Hematopoietic multipotent progenitor cell treated with erythropoietin and hydrocortisone succinate and interleukin-3 and kit ligand, for 8 days (in vitro differentiated cells): Measurements from ENCODE around the gene BCKDHB.
"Not testable (repeated sequence)": the region's sequence is repeated elsewhere in the genome, so short reads cannot be mapped to it uniquely, and the experiment has no call there.

Experiments
- DNase-seq: peaks from one replicate; pipeline ENCODE4 v3.0.0-alpha.2; 2015

Gene BCKDHB

DNA sequence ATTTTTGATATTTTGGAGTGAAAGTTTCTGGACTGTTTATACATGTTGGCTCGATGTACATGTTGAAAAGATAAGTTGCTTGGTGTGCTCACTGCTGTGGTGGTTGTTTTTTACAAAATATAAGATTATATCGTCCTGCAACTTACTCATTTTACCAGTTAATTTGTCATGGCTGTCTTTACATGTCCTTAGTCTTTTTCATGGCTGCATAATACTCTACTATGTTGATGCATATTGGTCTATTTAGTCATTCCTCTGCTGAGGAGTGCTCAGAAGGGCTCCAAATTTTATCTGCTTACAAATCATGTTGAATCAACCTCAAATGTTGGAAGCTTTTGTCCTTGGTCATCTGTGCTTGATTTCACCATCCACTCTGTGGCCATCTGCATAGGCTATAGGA is 164.6 kb downstream of the BCKDHB start:
- DNase-seq: no peak

DNA sequence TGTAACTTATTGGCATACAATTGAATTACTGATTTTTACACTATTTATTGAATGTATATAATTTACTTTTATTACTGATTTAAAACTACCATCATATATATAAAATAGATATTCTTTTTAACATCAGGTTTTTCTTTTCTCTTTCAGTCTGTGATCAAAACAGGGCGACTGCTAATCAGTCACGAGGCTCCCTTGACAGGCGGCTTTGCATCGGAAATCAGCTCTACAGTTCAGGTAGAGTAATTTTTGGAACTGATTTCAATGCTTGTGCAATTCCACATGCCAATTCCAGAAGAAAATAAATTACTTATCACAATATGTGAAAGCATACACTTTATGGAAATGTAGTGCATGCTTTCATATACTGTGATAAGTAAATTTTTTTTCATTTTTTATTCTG is 166.5 kb downstream of the BCKDHB start:
- DNase-seq: no peak

DNA sequence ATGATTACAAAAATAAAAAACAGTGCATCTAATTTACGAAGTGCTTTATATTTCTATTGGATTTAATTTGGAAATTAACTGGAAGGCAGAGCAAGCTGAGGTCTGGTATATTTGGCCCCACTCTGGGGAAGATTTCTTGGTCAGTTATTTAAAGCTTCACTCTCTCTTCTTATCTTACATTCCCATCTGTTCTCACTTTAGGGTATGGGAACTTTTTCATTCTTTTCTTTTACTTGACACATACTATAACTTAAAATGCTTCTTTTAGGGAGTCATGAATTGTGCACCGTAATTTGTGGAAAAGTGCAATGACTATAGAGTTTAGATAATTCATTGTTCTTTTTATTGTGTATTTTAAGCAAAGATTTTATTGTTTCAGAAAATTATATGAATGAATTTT is 170.4 kb downstream of the BCKDHB start:
- no peak for DNase-seq

DNA sequence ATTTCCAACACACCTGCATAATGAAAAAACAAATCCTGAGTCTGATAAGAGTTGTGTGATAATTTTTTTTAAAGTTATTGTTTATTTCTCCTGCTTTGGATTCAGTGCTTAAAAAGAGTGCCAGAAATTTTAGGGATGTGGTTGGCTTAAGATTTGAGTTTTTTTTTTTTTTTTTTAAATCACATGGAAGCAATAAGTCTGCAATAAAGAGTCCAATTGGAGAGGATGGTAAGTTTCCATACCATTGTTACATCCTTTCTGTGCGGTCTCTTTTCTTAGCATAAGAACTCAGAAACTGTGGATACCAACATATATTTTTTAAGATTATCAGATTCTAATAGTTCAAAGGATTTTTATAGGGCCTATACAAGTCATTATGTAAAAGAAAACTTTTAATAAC is 171.0 kb downstream of the BCKDHB start:
- DNase-seq: no peak

DNA sequence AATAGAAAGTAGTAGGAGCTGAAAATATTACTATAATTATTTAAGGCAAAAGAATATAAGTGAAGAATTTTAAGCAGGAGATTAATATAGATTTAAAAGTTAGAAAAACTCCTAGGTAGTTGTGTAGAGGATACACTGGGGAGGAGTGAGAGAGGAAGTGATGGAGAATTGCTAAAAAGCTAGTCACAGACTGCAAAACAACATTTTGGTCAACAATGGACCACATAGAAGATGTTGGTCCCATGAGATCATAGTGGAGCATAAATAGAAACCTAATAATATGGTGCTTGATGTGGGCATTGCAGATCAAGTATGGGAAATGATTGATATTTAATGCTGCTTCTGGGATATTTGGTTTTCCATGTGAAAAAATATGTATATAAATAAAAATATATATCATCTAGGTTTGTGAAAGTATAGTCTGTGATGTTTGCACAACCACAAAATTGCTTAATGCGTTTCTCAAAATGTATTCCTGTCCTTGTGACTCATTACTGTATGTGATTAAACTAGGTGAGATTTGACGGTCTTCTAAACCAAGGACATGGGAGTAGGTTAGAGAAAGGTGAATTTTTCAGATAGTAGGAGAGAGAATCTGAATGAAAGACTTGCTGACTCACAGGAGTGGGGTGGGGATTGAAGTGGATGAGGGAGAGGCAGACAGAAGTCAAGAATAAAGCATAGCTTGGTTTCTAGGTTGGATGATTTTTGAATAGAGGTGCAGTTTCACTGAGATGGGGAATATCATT is 174.0 kb downstream of the BCKDHB start:
- DNase-seq: no peak

DNA sequence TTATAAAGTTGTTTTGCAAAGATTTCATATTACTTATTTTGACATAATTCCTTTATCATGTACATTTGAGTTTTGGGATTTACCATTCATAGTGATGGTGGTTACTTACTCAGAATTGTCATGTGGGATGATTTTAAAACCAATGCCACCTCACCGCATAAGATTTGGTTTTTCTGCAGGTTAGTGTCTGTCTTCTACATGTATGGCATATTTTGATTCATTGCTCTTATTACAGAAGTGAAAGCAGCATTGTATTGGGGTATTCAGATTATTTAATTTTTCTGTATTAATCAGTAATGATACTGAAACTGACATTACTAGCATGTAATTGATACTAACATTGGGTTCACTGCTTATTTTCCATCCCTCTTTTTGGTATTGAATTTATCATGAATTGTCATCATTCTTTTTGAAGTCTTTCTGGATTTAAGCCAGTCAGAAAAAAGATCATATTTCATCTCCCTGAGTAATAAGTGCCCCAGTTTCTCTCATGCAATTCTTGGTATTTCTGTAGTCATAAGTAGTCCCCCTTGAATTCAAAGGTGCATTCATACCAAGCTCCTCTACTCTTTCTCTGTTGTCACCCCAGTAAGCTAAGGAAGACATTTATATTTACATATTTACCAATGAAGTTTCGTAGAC is 176.6 kb downstream of the BCKDHB start:
- DNase-seq: no peak

DNA sequence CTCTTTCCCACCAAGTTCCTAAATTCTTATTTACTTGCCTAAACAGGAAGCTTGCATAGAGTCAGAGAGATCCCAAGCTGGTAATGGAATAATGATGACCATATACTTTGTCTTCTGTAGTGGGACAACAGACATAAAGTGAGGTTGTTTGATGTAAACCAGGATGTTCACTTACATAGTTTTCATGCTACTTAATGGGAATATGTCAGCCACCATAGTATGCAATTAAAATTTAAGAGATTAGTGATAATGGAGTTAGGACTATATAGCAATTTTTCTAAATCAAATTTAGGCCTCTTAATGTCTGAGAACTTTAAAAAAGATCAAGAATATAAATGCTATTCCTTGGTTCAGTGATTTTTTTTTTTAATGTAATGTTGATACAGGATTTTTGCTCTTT is 180.6 kb downstream of the BCKDHB start:
- no peak for DNase-seq

DNA sequence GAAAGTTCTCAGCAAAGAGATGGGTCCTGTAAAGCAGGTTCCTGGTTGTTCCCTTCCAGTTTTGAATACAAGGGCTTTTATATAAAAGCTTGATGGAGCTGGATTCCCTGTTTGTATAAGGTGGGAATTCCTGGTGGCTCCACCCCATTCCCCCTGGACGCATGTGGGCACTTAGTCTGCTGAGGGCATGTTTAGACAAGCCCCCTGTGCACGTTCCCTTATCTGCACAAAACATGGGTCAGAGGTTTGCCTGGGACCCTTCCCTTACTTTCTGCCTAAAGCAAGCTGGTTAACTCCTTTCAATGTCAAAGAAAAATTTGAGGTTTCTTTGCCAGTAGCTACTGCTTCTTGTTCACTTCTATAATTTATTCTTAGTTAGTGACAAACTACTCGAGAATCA is 181.1 kb downstream of the BCKDHB start:
- no peak for DNase-seq

DNA sequence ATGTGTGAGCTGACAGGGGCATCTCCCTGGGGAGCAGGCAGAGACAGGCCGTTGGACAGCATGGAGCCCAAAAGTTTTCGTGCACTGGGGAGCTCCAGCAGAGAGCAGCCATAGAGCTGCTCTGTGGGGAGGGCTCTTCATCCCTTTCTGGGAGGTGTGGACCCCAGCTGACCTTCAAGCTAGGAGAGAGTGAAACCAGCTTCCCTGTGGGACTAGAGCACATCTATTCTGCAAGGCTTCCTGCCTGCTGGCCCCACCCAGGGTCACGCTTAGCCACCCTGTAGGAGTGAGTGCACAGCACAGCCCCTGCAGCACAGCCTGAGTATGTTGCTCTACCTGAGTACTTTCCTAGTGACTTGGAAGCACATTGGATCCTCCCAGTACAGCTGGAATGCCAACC is 183.3 kb downstream of the BCKDHB start:
- no peak for DNase-seq

DNA sequence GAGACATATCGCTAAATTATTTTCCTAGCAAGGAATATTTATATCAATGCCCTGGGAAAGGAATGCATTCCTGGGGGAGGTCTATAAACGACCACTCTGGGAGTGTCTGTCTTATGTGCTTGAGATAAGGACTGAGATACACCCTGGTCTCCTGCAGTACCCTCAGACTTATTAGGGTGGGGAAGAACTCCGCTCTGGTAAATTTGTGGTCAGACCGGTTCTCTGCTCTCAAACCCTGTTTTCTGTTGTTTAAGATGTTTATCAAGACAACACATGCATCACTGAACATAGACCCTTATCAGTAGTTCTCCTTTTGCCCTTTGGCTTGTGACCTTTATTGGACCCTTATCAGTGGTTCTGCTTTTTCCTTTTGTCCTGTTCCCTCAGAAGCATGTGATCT is 188.1 kb downstream of the BCKDHB start:
- not testable (repeated sequence) for DNase-seq

DNA sequence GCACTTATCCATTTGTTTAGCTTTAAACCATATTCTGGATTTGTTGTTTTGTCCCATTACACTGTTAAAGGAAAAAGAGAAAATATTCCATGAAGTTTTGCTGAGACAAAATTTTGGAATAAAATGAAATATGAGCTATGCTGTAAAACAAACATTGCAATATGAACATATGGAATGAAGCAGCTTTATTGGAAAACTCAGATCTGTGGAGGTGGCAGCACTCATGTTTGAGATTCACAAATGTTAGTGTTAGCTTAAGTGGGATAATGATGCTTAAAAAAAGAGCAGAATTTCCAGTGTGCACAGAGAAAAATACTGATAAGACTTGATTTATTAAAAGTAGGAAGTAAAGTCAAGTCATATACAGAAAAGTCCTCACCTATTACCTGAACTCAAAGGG is 196.2 kb downstream of the BCKDHB start:
- DNase-seq: no peak

DNA sequence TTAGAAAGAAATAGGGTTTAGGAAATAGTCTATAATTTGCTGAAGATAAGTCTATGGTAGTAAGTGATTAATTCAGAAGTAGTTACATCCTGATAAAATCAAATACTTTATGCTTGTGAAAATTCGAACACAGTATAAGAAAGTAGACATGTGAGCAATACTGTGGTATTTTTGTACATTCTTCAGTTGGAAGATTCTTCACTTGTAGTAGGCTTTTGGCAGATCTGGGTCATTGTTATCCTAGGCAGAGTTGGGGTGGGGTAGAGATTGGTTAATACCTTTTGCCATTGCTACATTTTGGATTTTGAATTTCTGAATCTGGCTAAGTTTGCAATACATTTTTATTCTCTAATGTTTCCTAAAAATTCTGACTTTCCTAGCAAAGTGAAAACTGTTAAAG is 197.5 kb downstream of the BCKDHB start:
- DNase-seq: no peak

DNA sequence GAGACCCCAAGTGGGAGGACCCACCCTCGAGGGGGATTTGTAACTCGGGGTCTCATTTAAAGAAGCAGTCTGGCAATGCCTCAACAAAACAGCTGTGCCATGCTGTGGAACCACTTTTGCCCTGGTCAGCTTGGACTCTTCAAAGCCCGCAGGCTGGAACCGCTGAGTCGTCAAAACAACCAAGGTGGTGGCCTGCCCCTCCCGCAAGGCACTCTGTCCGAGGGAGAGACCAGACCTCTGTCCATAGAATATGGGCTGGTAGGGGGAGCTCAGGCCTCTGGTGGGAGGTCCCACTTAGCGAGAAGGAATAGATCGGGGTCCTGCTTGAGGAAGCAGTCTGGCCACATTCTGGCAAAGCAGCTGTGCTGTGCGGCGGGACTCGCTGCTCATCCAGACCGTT is 208.1 kb downstream of the BCKDHB start:
- DNase-seq: no peak

DNA sequence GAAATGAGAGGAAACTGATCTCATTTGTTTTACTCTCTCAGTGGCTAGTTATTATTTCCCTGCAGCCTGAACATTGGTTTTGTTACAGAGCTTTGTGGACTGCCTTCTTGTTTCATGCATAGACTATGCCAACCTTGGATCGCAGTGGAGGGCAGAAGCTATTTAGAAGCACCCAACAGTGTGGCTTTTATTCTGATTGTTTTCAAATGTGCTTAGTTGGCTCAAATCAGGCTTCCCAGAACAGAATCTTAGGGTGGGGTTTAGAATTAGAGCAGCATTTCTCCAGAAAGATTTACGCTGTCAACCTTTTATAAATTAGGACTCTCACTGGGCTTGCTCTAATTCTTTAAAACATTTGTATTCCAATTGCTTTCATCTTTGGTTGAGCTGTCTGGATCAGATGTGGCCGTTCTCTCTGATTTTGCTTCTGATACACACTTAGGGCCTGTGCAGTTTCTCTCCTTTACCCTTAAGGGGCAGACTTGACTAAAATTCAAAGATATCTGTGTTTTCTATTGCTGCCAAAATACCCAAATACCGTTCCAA is 210.3 kb downstream of the BCKDHB start:
- no peak for DNase-seq

DNA sequence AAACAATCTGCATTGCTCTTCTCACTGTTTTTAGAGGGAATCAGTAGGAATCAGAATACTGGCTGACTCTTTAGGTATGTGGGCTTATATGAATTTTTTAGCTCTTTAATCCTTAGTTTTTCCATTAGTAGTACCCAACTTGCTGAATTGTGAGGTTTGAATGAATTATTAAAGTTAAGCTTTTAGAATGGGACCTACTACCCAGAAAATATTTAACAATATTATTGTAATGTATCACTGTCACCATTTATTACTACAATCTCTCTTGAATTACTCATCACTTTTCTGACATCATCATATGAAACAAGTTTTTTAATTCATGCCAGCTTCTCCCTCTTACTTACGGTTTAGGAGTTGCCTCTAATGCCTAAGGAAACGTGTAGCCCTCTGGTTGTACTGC is 212.7 kb downstream of the BCKDHB start:
- no peak for DNase-seq

DNA sequence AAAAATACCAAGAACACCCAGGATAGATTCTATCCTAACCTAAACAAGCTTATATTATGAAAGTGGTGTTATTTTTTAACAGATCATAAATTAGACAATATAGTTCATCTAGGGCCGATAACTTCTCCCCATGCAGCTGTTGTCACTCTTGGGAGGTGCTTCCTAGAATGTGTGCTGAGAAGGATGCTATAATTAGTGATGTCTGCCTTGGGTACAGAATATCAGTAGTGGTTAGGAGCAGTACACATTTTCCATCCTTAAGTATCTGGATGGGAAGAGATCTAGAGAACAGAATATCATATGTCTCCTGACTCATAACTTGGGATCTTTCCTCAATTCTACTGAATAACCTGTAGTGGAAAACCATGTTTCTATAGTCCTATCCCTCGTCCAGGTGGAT is 214.5 kb downstream of the BCKDHB start:
- no peak for DNase-seq

DNA sequence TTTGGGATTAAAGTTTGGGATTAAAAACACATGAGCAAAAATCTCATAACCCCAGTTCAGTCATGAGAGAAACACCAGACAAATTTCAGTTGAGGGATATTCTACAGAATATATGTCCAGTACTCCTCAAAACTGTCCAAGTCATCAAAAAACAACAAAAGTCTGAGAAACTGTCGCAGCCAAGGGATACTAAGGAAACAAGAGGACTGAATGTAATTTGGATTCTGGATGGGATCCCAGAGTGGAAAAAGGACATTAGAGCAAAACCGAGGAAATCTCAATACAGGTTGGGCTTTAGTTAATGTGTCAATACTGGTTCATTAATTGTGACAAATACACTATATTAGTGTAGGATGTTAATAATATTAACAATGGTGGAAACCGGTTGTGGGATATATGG is 219.3 kb downstream of the BCKDHB start:
- no peak for DNase-seq

DNA sequence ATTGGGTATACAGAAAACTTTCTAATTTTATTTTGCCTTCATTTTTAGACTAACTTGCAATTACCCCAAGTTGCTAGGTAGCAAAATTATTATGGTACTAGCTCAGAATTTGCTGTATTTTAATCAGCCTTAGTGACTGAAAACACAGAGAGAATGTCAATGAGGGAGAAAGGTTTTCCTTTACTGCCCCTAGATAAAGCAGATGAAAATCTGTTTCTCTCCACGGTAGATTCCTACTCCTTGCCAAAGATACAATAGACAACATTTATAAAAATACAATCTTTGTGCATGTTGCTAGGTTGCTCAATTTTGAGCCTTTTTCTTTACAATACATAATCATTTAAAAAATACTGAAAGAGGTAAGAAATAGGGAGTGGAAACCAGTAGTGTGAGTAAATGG is 222.2 kb downstream of the BCKDHB start:
- no peak for DNase-seq

DNA sequence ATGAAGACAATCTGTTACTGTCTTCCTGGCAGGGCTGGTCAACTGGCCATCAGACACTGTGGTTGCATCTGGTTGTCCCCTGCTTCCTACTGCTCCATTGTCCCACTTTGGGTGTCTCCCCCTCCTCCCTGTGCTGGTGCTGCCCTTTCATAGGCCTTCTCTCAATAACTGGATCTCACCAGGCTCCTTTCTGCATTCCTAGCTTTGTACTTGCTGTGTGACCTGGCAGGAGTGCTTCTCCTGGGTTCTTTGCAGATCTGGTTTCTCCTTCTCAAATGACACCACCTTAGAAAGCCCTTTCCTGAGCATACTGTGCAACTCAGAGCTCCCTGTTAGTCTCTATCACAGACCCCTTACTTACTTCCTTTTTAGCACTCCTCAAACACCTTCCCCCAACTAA is 223.0 kb downstream of the BCKDHB start:
- no peak for DNase-seq

DNA sequence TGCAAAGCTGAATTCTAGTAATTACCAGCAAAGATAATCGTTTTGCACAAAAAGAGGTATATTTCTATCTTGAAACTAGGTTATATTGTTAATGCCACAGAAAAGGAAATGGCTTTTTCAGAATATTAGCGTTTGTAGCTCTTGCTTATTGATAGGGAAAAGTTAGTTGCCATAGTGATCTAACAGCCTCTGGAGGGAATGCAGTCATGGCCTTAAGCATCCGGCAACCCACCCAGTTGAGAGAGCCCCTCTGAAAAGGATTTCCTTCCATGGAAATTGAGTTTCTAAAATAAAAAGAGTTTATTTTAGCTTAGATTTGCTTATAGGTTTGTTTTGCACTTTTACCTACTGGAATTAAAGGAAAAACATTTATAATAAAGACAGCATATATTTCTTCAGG is 224.5 kb downstream of the BCKDHB start:
- DNase-seq: no peak

DNA sequence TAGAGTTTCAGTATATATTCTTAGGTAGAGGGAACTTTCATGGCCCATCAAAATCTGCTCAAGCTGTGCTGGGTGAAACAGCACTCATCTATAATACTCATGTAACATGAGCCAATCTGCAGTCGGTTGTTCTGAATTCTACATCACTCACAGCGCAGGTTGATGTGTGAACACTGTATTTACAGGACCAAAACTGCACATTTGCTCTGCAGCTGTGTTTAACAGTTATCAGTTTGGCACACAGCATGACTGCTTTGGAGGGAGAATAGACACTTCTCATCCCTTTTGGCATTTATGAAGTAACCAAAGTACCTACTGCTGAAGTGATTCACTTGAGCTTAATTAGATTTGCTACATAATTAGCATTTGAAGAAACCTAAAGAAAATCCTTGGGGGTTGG is 225.1 kb downstream of the BCKDHB start:
- DNase-seq: no peak

DNA sequence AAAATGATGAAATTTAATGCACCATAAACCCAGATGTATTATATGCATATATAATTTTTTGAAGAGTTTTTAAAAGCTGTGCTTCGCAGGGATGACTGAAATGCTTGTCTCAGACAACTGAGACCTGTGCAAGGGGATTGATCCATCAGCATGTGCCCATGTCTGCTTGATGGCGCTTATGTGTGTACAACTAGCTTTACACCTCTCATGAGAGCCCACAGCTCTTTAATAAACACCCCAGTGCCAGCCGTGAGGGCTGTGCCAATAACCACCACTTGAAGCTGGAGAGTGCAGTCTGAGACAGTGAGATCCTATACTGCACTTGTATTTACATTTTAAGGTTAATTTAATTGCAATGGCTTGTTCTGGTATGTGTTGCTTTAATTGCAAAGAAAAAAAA is 225.5 kb downstream of the BCKDHB start:
- DNase-seq: no peak

DNA sequence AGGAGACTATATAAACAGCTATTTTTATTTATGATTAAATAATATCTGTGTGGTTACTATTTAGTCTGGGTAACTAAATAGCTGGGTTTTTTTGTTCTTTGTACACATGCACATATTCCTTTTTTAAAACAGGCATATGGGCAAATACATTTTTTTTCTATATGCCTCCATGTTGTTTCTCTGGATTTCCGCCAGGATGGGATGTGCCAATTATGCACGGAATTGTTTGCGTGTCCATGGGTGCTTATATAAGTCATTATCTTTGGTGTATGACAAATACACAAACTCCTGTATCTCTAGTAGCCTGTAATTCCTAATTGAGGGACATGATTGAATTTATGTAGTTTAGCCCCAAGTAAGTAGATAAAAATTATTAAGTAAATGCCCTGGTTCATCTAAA is 226.9 kb downstream of the BCKDHB start:
- DNase-seq: no peak

DNA sequence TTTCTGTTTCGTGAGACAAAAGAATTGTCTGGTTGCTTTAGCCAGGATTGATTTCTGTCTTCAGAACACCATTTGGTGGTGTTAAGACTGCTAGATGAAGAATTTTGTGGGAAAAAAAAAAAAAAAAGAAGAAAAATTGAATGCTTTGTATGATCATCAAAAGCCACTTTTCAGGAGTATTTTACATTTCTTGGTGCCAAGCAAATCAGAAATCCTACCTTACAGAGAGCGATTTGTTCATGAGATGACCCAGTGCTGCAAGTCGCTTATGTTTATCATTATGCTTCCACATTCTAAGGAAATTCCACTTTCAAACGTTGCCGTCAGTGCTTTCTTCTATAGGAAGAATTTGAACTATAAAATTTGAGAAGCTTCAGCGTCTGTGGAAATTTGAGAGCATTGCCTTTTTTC is 228.7 kb downstream of the BCKDHB start:
- no peak for DNase-seq

DNA sequence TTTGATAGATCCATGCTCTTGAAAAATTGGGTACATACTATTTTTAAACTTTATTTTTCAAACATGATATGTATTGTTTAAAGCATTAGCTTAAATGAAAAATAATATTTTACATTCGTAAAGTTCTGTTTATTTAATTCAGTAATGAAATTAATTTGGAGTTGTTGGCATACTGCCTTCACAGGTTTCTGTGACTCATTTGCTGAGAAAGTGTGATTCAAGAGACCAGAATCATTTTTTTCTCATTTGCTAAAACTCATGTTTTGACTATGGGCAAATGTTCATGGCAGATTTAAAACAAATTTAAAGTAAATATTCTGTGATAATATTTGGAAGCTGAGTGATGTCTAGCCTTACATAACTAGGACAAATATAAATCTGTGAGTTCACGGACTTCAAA is 230.4 kb downstream of the BCKDHB start:
- no peak for DNase-seq
